ENCODE data around the gene MARK3.

DNA sequence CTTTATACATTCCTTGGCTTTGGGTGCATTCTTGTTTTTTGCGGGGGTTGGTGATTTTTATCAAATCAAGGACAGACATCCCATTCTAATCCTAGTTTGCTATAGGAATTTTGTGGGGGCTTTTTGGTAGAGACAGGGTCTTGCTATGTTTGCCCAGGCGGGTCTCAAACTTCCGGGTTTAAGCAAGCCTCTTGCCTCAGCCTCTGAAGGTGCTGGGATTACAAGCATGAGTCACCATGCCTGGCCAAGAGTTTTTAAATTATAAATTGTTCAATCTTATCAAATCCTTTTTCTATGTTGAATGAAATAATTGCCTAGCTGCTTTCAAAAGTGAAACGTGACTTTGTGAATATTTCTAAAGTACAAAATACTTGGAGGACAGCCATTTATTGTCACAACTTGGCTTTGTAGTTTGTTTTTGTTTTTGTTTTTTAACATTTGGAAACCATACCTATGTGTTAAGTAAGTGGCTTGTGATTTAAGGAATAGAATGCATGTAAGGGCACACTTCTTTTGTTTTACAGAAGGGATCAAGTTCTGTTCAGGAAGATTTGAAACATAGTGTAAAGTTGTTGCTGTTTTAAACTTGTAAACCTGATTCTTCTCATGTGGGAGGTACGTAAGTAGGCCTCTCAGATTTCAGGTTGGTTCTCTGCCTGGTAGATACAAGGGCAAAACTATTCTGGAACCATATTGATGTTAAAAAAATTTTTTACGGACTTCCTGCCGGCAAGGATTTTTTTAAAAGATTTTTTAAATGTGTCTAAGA, 13.4 kb downstream of the MARK3 start:
- TF ChIP-seq POLR2A (IDR thresholded peaks at IDR 0.05) = no peak
- TF ChIP-seq, protein P1, sequence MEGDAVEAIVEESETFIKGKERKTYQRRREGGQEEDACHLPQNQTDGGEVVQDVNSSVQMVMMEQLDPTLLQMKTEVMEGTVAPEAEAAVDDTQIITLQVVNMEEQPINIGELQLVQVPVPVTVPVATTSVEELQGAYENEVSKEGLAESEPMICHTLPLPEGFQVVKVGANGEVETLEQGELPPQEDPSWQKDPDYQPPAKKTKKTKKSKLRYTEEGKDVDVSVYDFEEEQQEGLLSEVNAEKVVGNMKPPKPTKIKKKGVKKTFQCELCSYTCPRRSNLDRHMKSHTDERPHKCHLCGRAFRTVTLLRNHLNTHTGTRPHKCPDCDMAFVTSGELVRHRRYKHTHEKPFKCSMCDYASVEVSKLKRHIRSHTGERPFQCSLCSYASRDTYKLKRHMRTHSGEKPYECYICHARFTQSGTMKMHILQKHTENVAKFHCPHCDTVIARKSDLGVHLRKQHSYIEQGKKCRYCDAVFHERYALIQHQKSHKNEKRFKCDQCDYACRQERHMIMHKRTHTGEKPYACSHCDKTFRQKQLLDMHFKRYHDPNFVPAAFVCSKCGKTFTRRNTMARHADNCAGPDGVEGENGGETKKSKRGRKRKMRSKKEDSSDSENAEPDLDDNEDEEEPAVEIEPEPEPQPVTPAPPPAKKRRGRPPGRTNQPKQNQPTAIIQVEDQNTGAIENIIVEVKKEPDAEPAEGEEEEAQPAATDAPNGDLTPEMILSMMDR (IDR thresholded peaks at IDR 0.05) = no peak
